Inflammatory macrophage (primary cell): ENCODE data around the gene GLYATL1.
"Not testable (repeated sequence)": the region's sequence is repeated elsewhere in the genome, so short reads cannot be mapped to it uniquely, and the experiment has no call there.

ENCODE experiments used
- DNase-seq, 2 donors: peaks; one replicate each; pipeline ENCODE4 v3.0.0-alpha.2; 2020 to 2022

The GLYATL1 gene

DNA sequence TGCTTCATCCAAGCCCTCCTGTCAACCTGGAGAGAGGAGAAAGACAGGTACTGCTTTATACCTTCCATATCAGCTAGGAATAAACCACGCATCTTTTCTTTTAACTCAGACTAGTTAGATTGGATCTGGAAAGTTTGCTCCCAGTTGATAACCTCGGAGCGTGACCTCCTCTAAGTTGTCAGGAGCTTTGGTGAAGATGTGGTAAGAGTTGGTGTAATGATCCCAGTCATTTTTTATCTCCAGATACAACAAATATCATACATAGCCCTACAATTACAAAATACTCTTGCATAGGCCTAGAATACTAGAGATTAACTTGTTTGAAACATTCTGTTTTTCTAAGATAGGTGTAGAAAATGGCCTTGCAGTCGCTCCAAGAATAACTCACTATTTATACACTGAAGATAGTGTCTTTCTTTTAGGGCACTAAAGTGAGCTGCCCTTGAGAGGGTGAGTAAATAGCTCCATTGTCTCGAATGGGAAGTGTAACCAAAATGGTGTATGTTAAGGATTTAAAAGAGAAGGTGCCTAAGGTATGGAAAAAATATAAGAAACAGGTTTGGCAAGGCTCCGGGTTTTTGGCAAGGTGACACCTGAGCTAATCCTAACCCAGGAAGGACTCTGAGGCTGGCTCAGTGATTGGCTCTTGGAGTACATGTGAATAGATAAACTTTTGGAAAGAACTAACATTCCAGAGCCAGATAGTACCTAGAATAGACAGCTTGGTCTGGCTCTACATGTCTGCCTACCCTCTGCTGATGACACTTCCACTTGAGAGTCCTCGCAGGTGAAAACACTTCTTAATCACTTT lies 59.4 kb downstream of the GLYATL1 start:
- DNase-seq = no peak

- DNase-seq = peak; percentile 60
Measured at GRCh38 chr11:58999291-58999680, 60.0 kb downstream of the GLYATL1 start.

DNA sequence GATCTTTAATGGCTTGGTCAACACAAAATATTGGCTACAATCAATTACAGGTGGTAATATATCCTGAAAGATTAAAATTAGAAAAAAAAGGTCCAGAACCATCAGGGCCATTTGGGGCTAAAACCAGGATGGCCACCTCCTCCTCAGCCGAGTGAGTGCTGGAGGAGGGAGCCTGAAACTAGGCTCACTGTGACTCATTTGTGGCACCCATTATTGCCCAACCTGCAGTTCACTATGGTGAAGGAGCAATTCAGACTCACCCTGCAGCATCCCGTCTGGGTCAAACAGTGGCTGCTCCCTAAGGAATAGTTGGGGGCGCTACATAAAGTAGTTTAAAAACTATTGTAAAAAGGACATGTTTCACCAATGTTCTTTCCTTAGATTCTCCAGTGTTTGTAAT lies 60.7 kb downstream of the GLYATL1 start:
- peak; percentile 52 to 66 for DNase-seq

GRCh38 chr11:59002006-59002405 lies 62.7 kb downstream of the GLYATL1 start:
- not testable (repeated sequence) for DNase-seq
